Activated CD8-positive, alpha-beta T cell treated with anti-CD3 and anti-CD28 coated beads for 36 hours (primary cell): ENCODE measurements around the gene RBM24. TPM values are rescaled to one million over a fixed set of nuclear protein-coding genes. Genes with fewer than 3 reads are reported as not detected.

Experiments used
- ATAC-seq: fragments of 200-7000 bp; cut with Tn5 transposase; one replicate; pipeline ENCODE4 v1.10.0; 2021; ENCODE audit warnings: mild to moderate bottlenecking, moderate library complexity
- CTCF ChIA-PET: fragments of 350-600 bp; sonication (Branson Sonifier 250); formaldehyde crosslinking; loops from one replicate; lab custom pipeline; 2021; ENCODE audit warnings: antibody characterized with exemption; lab: Charles Lee
- POLR2A ChIA-PET: fragments of 350-600 bp; sonication (Branson Sonifier 250); formaldehyde crosslinking; loops from one replicate; lab custom pipeline; 2021; ENCODE audit warnings: antibody characterized with exemption; lab: Charles Lee
- DNase-seq: peaks from one replicate; pipeline ENCODE4 v3.0.0-alpha.2; 2020
- H3K27ac Mint-ChIP-seq: one replicate; pipeline ENCODE4 v1.8.0; 2021; ENCODE audit warnings: mild to moderate bottlenecking, mixed read lengths
- H3K27me3 Mint-ChIP-seq: one replicate; pipeline ENCODE4 v1.8.0; 2021; ENCODE audit warnings: mixed read lengths
- H3K36me3 Mint-ChIP-seq: one replicate; pipeline ENCODE4 v1.8.0; 2021; ENCODE audit warnings: low read depth, mixed read lengths
- H3K4me1 Mint-ChIP-seq: one replicate; pipeline ENCODE4 v1.8.0; 2021; ENCODE audit warnings: low read depth, mixed read lengths
- H3K4me3 Mint-ChIP-seq: one replicate; pipeline ENCODE4 v1.8.0; 2021; ENCODE audit warnings: mild to moderate bottlenecking, moderate library complexity, mixed read lengths
- H3K9me3 Mint-ChIP-seq: one replicate; pipeline ENCODE4 v1.8.0; 2021; ENCODE audit warnings: mixed read lengths
- CTCF ChIP-seq: fragments of 200-600 bp; IDR thresholded peaks from one replicate; pipeline ENCODE4 v1.8.0; 2022; ENCODE audit warnings: antibody characterized with exemption, mild to moderate bottlenecking
- intact Hi-C: fragments of 100-400 bp; cut with micrococcal nuclease; formaldehyde crosslinking; loops from one replicate; pipeline ENCODE4 v1.10.0; 2022
- total RNA-seq, 2 experiments: library from RNA; stranded (reverse); gene quantifications; one replicate each; pipeline ENCODE4 v1.2.3, GENCODE V29; 2021

RBM24 gene
- total RNA-seq, 2 experiments from 2014 or later = not detected

DNA sequence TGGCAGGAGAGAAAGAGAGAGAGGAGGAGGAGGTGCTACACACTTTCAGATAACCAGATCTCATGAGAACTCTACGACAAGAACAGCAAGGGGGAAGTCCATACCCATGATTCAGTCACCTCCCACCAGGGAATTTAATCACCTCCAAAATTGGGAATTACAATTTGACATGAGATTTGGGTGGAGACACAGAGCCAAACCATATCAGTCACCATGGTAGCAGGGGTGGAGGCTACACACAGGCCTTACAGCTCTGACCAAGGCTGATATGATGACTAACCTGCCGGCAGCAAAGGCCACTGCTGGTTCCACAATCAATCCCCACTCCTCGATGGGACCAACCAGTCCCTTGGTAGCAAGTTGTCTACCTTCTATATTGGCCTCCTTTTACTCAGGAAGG is 13.6 kb upstream of the RBM24 start:
- no peak for TF ChIP-seq CTCF
- Mint-ChIP-seq H3K36me3 (no peaks in the 10 kb centered on the region), H3K27me3 (peaks cover 5% of the 10 kb centered on the region), H3K4me3 (no peak overlapping the region), H3K27ac (no peak overlapping the region), H3K9me3 (no peaks in the 10 kb centered on the region), H3K4me1 (no peaks in the 10 kb centered on the region)
- ChIA-PET CTCF (no interaction called here), POLR2A (no interaction called here)
- ATAC-seq (no peak), DNase-seq (no peak)
- intact Hi-C loops = no loop called here

DNA sequence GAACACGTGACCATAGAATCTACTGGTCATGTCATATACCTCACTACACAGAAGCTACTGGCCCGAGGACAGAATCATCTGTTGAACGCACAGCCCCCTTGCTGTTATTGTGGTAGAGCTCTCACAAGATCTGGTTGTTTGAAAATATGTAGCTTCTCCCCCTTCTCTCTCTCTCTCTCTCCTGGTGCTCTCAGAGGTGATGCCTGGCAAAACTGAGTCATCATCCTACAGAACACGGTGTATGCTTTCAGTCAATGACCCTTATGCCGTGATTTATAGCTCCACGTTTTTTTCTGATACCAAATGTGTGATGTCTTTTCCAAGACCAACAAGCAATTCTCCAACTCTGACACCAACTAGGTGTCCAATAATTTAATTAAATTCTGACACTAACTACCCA is 13.0 kb upstream of the RBM24 start:
- intact Hi-C loops = no loop called here
- Mint-ChIP-seq H3K27ac (no peak overlapping the region), H3K4me1 (no peaks in the 10 kb centered on the region), H3K9me3 (no peaks in the 10 kb centered on the region), H3K36me3 (no peaks in the 10 kb centered on the region), H3K4me3 (no peak overlapping the region), H3K27me3 (peaks cover 5% of the 10 kb centered on the region)
- ATAC-seq (no peak), DNase-seq (no peak)
- no peak for TF ChIP-seq CTCF
- ChIA-PET POLR2A (no interaction called here), CTCF (no interaction called here)

DNA sequence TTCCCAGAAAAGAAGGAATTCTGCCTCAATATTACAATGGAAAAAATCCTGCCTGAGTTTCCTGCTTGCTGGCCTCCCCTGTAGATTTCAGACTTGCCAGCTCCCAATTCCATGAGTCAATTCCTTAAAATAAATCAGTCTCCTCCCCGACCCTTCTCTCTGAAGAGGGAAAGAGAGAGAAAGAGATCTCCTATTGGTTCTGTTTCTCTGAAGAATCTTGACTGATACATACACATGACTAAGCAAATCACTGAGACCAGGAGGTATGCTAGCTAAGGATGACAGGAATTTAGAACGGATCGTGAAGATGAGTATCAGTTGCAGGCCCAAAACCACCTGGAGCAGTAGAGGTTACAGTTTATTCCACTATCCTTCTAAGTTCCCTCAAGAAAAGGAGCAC is 11.3 kb upstream of the RBM24 start:
- no peak for ATAC-seq
- ChIA-PET CTCF (interaction anchor here (0.5 kb wide), 1 partner anchor 711 kb away, joined by 3 read pairs; no protein-coding TSS in a partner anchor), POLR2A (no interaction called here)
- no peaks in the 10 kb centered on the region for H3K4me1 Mint-ChIP-seq
- no peak for DNase-seq
- intact Hi-C loops = no loop called here
- no peak overlapping the region for H3K4me3 Mint-ChIP-seq
- H3K27ac Mint-ChIP-seq = no peak overlapping the region
- no peaks in the 10 kb centered on the region for H3K36me3 Mint-ChIP-seq
- no peak for TF ChIP-seq CTCF
- no peaks in the 10 kb centered on the region for H3K9me3 Mint-ChIP-seq
- peaks cover 11% of the 10 kb centered on the region for H3K27me3 Mint-ChIP-seq

- no peak for DNase-seq
- no peak for ATAC-seq
- Mint-ChIP-seq H3K9me3 (no peaks in the 10 kb centered on the region), H3K27me3 (peaks cover 18% of the 10 kb centered on the region), H3K4me3 (no peak overlapping the region), H3K4me1 (no peaks in the 10 kb centered on the region), H3K36me3 (no peaks in the 10 kb centered on the region), H3K27ac (no peak overlapping the region)
- ChIA-PET CTCF (interaction anchor here (0.9 kb wide), 1 partner anchor 9 kb away, joined by 3 read pairs; no protein-coding TSS in a partner anchor), POLR2A (no interaction called here)
- no peak for TF ChIP-seq CTCF
- intact Hi-C loops = no loop called here
These were observed 9.5 kb upstream of the RBM24 start for GRCh38 chr6:17271628-17272027.

DNA sequence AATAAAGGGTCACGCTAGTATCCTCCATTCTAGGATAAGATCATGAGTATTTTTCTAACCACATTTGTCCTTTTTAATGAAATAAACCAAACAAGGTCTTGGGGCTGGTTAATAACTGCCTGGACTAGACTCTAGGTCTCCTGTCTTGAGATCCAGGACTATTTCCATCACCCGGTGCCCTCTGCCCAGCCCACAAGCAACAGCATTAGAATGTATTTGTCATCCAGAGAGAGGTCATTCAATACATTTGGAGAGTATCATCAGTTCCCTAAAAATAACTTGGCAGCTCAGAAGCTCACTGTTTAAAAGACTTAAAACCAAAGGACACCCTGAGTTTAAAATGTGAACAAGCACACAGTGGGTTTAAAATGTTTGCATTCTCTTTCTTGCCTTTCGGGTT is 4.4 kb upstream of the RBM24 start:
- Mint-ChIP-seq H3K27me3 (peaks cover 46% of the 10 kb centered on the region), H3K9me3 (no peaks in the 10 kb centered on the region), H3K4me3 (no peak overlapping the region), H3K36me3 (no peaks in the 10 kb centered on the region), H3K4me1 (peaks cover 4% of the 10 kb centered on the region), H3K27ac (no peak overlapping the region)
- intact Hi-C loops = no loop called here
- DNase-seq (no peak), ATAC-seq (no peak)
- ChIA-PET CTCF (no interaction called here), POLR2A (no interaction called here)
- no peak for TF ChIP-seq CTCF
